Measurements from ENCODE around the gene CDYL.

Gene CDYL

GRCh38 chr6:4805553-4806336 is 29.5 kb downstream of the CDYL start:
- peak; percentile 44 for DNase-seq
- H3K27me3 Mint-ChIP-seq, result no peaks in the 10 kb centered on the region
- H3K4me3 Mint-ChIP-seq, result no peak overlapping the region
- H3K36me3 Mint-ChIP-seq, result peaks cover 3% of the 10 kb centered on the region
- no peak overlapping the region for H3K27ac Mint-ChIP-seq
- H3K4me1 Mint-ChIP-seq, result peaks cover 19% of the 10 kb centered on the region
- CTCF ChIA-PET, result interaction anchor here (0.6 to 1.6 kb wide), 2 partner anchors 10 to 225 kb away, joined by 3 read pairs; no protein-coding TSS in a partner anchor
- H3K9me3 Mint-ChIP-seq, result peaks cover 12% of the 10 kb centered on the region

- Mint-ChIP-seq H3K4me3 (no peak overlapping the region), H3K36me3 (peaks cover 2% of the 10 kb centered on the region), H3K4me1 (peaks cover 13% of the 10 kb centered on the region), H3K27ac (no peak overlapping the region), H3K27me3 (no peaks in the 10 kb centered on the region), H3K9me3 (peaks cover 12% of the 10 kb centered on the region)
- CTCF ChIA-PET, result interaction anchor here (1.6 kb wide), 1 partner anchor 224 kb away, joined by 3 read pairs; no protein-coding TSS in a partner anchor
- DNase-seq, result no peak
Measured at GRCh38 chr6:4806337-4806725, 30.1 kb downstream of the CDYL start.

- Mint-ChIP-seq H3K27ac (no peak overlapping the region), H3K9me3 (peaks cover 10% of the 10 kb centered on the region), H3K4me1 (peaks cover 9% of the 10 kb centered on the region), H3K4me3 (no peak overlapping the region), H3K36me3 (no peaks in the 10 kb centered on the region), H3K27me3 (no peaks in the 10 kb centered on the region)
- no peak for DNase-seq
- CTCF ChIA-PET, result no interaction called here
Measured at GRCh38 chr6:4806791-4807190, 30.6 kb downstream of the CDYL start.

DNA sequence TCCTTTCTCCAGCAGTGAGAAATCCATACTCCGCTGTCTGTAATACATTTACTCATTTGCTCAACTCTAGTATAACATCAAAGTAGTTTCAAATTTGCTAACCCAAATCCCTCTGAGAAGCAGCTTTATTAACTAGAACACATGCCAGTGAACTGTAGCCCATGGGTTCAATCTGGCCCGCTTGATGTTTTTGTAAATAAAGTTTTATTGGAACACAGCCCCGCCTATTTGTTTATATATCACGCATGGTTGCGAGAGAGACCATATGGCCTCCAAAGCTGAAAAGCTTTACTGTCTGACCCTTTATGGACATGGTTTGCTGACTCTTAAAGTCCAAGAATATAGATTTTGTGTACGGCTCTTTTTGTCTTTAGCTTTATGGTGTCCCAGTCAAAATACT is 32.2 kb downstream of the CDYL start:
- Mint-ChIP-seq H3K27ac (no peak overlapping the region), H3K4me3 (no peak overlapping the region), H3K4me1 (peaks cover 6% of the 10 kb centered on the region), H3K27me3 (no peaks in the 10 kb centered on the region), H3K9me3 (peaks cover 10% of the 10 kb centered on the region), H3K36me3 (no peaks in the 10 kb centered on the region)
- DNase-seq, result no peak
- CTCF ChIA-PET, result interaction anchor here (0.6 to 1.1 kb wide), 2 partner anchors 193 to 222 kb away, joined by 3 read pairs; no protein-coding TSS in a partner anchor

GRCh38 chr6:4809999-4810918 is 34.1 kb downstream of the CDYL start:
- Mint-ChIP-seq H3K36me3 (no peaks in the 10 kb centered on the region), H3K4me1 (peaks cover 10% of the 10 kb centered on the region), H3K9me3 (peaks cover 10% of the 10 kb centered on the region), H3K27me3 (no peaks in the 10 kb centered on the region), H3K4me3 (no peak overlapping the region), H3K27ac (no peak overlapping the region)
- no peak for DNase-seq
- CTCF ChIA-PET, result no interaction called here

- H3K27me3 Mint-ChIP-seq, result no peaks in the 10 kb centered on the region
- no peak overlapping the region for H3K4me3 Mint-ChIP-seq
- DNase-seq, result no peak
- peaks cover 8% of the 10 kb centered on the region for H3K4me1 Mint-ChIP-seq
- H3K9me3 Mint-ChIP-seq, result peaks cover 10% of the 10 kb centered on the region
- no peak overlapping the region for H3K27ac Mint-ChIP-seq
- CTCF ChIA-PET, result interaction anchor here (1.0 kb wide), 1 partner anchor 192 kb away, joined by 3 read pairs; the partner anchor contains the start of gene RPP40
- H3K36me3 Mint-ChIP-seq, result no peaks in the 10 kb centered on the region
Measured at GRCh38 chr6:4812068-4812467, 35.9 kb downstream of the CDYL start.

DNA sequence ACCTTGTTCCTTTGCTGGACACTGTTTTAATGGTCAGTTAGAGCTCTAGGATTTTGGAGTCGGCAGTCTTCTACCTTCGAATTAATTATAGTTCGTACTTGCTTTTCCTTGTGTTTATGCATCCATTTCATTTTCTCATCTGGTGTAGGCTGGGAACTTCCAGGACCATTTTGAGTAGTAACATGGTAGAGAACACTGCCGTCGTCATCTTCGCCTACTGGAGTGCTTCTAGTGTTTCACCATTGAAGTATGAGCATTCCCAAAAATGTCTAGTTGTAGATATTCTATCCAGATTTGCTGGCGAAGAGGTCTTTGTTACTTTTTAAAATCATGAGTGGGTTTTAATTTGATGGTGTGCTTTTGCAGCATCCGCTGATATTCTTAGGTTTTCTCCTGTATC is 36.9 kb downstream of the CDYL start:
- Mint-ChIP-seq H3K4me1 (peaks cover 8% of the 10 kb centered on the region), H3K27ac (no peak overlapping the region), H3K9me3 (peaks cover 10% of the 10 kb centered on the region), H3K4me3 (no peak overlapping the region), H3K36me3 (no peaks in the 10 kb centered on the region), H3K27me3 (no peaks in the 10 kb centered on the region)
- CTCF ChIA-PET, result no interaction called here
- no peak for DNase-seq

GRCh38 chr6:4814212-4814611 is 38.0 kb downstream of the CDYL start:
- CTCF ChIA-PET, result no interaction called here
- no peak for DNase-seq
- no peaks in the 10 kb centered on the region for H3K36me3 Mint-ChIP-seq
- H3K27me3 Mint-ChIP-seq, result no peaks in the 10 kb centered on the region
- H3K9me3 Mint-ChIP-seq, result peaks cover 6% of the 10 kb centered on the region
- H3K4me3 Mint-ChIP-seq, result no peak overlapping the region
- no peak overlapping the region for H3K27ac Mint-ChIP-seq
- peaks cover 8% of the 10 kb centered on the region for H3K4me1 Mint-ChIP-seq

DNA sequence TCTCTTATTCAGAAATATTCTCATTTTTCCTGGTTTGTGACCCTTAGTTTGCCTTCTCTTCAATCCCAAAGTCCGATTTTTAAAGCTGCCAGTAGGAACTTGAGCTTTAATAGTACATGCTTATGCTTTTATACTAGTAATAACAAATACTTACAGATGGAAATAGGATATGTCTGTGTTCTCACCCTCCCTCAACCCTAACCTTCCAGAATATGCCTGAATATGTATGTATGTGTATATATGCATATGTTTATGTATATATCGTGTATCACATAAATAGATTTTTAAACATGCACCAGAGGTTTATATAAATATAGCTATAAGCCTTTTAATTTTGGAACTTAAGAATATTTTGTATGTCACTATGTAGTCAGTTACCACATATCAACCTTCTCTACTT is 38.8 kb downstream of the CDYL start:
- Mint-ChIP-seq H3K4me3 (no peak overlapping the region), H3K4me1 (peaks cover 12% of the 10 kb centered on the region), H3K27me3 (no peaks in the 10 kb centered on the region), H3K27ac (no peak overlapping the region), H3K36me3 (no peaks in the 10 kb centered on the region), H3K9me3 (peaks cover 3% of the 10 kb centered on the region)
- DNase-seq, result no peak
- CTCF ChIA-PET, result no interaction called here

DNA sequence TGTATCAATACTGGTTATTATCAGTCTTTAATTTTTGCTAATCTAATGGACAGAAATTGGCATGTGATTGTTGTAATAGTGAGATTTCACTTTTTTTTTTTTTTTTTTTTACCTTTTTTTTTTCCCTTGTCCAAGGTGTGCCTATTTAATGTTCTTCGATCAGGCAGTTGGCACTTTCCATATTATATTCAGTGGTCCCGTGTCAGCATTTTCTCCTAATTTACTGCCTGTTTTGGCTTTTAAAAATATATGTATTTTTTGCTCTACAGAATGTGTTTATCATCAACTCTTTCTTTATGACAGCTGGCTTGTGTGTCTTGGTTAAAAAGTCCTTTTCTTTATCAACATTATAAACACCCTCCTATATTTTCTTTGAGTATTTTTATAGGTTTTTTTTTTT is 39.4 kb downstream of the CDYL start:
- H3K27me3 Mint-ChIP-seq, result no peaks in the 10 kb centered on the region
- H3K27ac Mint-ChIP-seq, result no peak overlapping the region
- no peaks in the 10 kb centered on the region for H3K9me3 Mint-ChIP-seq
- peaks cover 12% of the 10 kb centered on the region for H3K4me1 Mint-ChIP-seq
- no peaks in the 10 kb centered on the region for H3K36me3 Mint-ChIP-seq
- no peak for DNase-seq
- CTCF ChIA-PET, result interaction anchor here (0.6 kb wide), 1 partner anchor 10 kb away, joined by 3 read pairs; no protein-coding TSS in a partner anchor
- H3K4me3 Mint-ChIP-seq, result no peak overlapping the region

DNA sequence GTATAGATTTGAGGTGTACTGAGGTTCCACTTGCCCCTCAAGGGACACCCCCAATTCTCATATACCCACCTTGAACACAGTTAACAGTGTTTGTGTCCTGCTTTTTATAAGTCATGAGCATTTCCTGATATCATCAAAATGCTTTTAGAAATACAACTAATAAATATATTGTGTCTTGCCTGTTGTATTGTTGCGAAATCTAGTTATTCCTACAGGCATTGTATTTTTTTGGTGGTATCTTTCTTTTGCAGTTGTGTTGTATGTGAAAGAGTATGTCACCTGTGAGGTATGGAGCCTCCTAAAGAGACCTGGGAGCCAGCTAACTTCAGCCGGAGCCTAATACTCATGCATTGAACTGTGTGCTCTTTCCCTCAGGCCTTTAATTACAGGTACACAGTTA is 40.7 kb downstream of the CDYL start:
- H3K27ac Mint-ChIP-seq, result no peak overlapping the region
- peaks cover 12% of the 10 kb centered on the region for H3K4me1 Mint-ChIP-seq
- H3K27me3 Mint-ChIP-seq, result no peaks in the 10 kb centered on the region
- CTCF ChIA-PET, result no interaction called here
- H3K9me3 Mint-ChIP-seq, result no peaks in the 10 kb centered on the region
- DNase-seq, result no peak
- H3K4me3 Mint-ChIP-seq, result no peak overlapping the region
- peaks cover 3% of the 10 kb centered on the region for H3K36me3 Mint-ChIP-seq

DNA sequence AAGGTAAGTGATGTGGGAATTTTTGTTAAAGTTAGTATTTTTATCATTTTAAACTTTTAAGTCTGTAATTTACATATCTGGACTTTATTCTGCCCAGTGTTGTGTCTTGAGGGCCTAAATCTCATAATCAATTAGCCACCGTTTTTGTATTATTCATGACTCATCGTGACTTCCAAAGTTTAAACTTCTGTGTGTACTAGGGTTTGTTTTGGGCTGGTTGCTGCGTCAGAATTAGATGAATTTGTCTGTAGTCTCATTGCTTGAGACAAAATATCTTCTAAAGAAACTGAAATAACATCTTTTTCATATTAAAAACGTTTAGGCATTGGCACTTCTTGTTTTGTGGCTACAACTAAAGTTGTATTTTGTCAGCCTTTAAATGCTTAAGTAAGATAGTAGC is 41.3 kb downstream of the CDYL start:
- Mint-ChIP-seq H3K4me1 (peaks cover 10% of the 10 kb centered on the region), H3K27me3 (no peaks in the 10 kb centered on the region), H3K9me3 (no peaks in the 10 kb centered on the region), H3K27ac (no peak overlapping the region), H3K36me3 (peaks cover 3% of the 10 kb centered on the region), H3K4me3 (no peak overlapping the region)
- CTCF ChIA-PET, result no interaction called here
- DNase-seq, result no peak

DNA sequence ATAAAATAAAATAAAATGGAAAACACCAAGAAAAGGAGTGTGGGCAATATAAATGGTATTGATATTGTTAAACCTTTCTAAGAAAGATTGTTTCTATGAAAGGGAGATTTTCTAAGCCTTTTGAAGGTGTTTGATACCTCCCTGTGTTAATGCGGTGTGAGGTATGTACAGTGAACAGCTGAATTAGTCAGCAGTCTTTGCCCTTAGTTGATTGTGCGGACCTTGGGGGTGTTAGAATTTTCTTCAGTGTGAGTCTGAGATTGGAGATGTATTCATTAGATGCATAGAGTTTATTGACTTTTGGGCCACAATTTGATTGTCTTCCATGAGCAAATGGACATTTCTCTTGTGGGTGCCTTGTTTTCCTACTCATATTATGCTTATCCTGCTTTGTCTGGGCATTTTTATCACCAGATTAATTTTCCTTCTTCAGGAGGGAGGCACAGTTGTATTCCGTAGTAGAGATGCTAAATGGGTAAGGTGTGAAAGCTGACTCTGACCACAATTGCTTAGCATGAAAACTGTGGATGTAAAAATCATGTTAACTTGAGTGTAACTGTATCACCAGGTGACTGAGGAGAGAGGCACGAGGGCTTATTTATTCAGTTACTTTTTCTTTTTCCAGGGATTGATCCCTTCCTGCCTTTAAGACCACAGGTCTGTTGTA is 42.2 kb downstream of the CDYL start:
- DNase-seq, result no peak
- H3K4me3 Mint-ChIP-seq, result no peak overlapping the region
- H3K27ac Mint-ChIP-seq, result no peak overlapping the region
- H3K27me3 Mint-ChIP-seq, result no peaks in the 10 kb centered on the region
- no peaks in the 10 kb centered on the region for H3K9me3 Mint-ChIP-seq
- CTCF ChIA-PET, result no interaction called here
- H3K4me1 Mint-ChIP-seq, result peaks cover 8% of the 10 kb centered on the region
- H3K36me3 Mint-ChIP-seq, result peaks cover 3% of the 10 kb centered on the region

GRCh38 chr6:4819706-4820283 is 43.6 kb downstream of the CDYL start:
- Mint-ChIP-seq H3K27me3 (no peaks in the 10 kb centered on the region), H3K4me3 (no peak overlapping the region), H3K36me3 (peaks cover 3% of the 10 kb centered on the region), H3K9me3 (peaks cover 2% of the 10 kb centered on the region), H3K27ac (no peak overlapping the region), H3K4me1 (peaks cover 4% of the 10 kb centered on the region)
- DNase-seq, result no peak
- CTCF ChIA-PET, result no interaction called here
